ENCODE measurements around the gene JMJD1C. TPM values are rescaled to one million over a fixed set of nuclear protein-coding genes. Genes with fewer than 3 reads are reported as not detected.

Gene JMJD1C
- total RNA-seq, 2 experiments from 2014 or later, result 54.1 to 56.6 TPM

DNA sequence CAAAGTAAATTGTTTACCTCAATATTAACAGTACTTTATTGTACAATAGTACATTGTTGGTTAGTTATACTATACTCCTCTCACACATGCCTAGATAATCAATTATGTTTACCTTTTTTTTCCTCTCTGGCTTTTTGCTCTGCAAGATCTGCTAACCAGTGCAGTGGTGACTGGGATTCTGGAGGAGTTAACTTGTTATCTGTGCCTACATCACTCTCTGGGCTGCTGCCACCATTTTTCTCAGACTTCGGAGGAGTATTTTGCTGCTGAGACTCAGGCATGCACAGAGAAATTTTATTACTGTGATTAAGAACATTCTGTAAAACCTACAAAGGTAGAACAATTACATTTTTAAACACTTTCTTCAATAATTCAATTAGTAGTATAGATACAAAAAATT, 273.0 kb downstream of the JMJD1C start:
- Mint-ChIP-seq H3K4me1 (ENCODE audit: low read depth) (peaks cover 4% of the 10 kb centered on the region), H3K27me3 (ENCODE audit: low read depth) (no peaks in the 10 kb centered on the region), H3K4me3 (no peak overlapping the region), H3K36me3 (ENCODE audit: low read depth) (peaks cover 36% of the 10 kb centered on the region), H3K27ac (no peak overlapping the region), H3K9me3 (no peaks in the 10 kb centered on the region)
- DNase-seq, result no peak
- intact Hi-C loops (cut with micrococcal nuclease), result no loop called here
- CTCF ChIA-PET, result no interaction called here

DNA sequence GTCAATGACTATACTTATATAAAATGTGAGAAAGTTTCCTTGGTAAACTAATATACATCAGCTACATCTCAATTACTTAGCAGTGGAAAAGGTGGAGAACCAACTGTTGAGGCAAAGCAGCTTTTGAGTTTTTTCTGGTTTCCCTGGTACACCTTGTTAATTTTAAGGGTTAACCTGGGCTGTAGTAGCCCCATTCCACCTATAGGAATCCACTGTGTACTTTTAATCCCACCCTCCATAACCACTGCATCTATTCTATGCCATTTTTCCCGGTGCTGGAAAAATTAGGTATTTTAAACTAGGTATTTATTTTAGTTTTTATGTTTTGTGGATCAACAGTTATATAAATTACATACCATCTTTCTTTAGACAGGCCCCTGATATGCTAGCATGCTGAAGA, 290.2 kb downstream of the JMJD1C start:
- intact Hi-C loops (cut with micrococcal nuclease), result loop anchor here (2.0 kb wide), 1 partner anchor 29 kb away; no protein-coding TSS in a partner anchor
- no peaks in the 10 kb centered on the region for H3K9me3 Mint-ChIP-seq
- H3K27ac Mint-ChIP-seq, result no peak overlapping the region
- H3K4me3 Mint-ChIP-seq, result no peak overlapping the region
- peaks cover 46% of the 10 kb centered on the region for H3K4me1 Mint-ChIP-seq (ENCODE audit: low read depth)
- peaks cover 38% of the 10 kb centered on the region for H3K36me3 Mint-ChIP-seq (ENCODE audit: low read depth)
- no peaks in the 10 kb centered on the region for H3K27me3 Mint-ChIP-seq (ENCODE audit: low read depth)
- CTCF ChIA-PET, result no interaction called here
- DNase-seq, result no peak

DNA sequence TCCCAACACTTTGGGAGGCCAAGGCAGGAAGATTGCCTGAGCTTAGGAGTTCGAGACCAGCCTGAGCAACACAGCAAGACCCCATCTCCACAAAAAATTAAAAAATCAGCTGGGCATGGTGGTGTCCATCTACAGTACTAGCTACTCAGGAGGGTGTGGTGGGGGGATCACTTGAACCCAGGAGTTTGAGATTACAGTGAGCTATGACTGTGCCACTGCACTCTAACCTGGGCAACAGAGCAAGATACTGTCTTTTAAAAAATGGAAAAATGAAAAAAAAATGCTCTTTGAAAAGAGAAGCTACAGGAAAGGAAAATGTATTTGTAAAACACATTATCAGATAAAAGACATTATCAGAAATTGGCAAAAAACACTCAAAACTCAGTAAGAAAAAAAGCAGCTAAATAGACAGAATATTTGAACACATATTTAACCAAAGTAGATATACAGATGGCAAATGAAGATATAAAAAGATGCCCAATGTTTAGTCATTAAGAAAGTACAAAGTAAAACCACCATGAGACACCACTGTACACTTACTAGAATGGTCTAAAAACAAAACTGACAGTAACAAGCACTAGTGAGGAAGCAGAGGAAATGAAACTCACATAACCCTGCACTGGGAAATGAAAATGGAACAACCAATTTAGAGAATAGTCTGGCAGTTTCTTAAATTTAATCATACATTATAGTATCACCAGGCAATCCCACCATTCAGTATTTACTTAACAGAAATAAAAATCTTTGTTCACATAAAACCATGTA, 292.1 kb downstream of the JMJD1C start:
- Mint-ChIP-seq H3K9me3 (no peaks in the 10 kb centered on the region), H3K27me3 (ENCODE audit: low read depth) (no peaks in the 10 kb centered on the region), H3K4me1 (ENCODE audit: low read depth) (peaks cover 62% of the 10 kb centered on the region), H3K27ac (peak overlapping the region; percentile 71), H3K4me3 (no peak overlapping the region), H3K36me3 (ENCODE audit: low read depth) (peaks cover 51% of the 10 kb centered on the region)
- CTCF ChIA-PET, result interaction anchor here (0.6 to 1.0 kb wide), 3 partner anchors 96 to 455 kb away, joined by 3 to 4 read pairs (median 4); no protein-coding TSS in a partner anchor
- intact Hi-C loops (cut with micrococcal nuclease), result loop anchor here (1.0 to 5.0 kb wide), 7 partner anchors 31 to 534 kb away; partner anchors contain the start of gene NRBF2
- peak; percentile 18 for DNase-seq

DNA sequence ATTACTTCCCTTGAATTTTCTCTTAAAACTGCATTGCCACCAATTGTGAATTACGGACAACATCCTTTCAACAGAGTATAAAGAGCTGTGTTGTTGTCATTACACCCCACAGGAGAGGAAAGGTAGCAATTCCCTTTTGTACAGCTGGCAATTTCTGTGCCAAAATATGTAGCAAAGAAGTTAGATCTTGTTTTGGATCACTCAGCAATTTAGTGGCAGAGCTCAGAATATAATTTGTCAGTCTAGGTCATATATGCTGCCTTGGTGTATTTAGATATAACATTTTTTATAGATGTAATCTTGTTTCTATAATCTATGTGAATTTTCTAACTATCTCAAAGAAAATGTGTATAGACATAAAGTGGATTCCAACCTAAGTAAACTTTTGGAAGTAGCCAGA, 293.9 kb downstream of the JMJD1C start:
- H3K4me1 Mint-ChIP-seq (ENCODE audit: low read depth), result peaks cover 57% of the 10 kb centered on the region
- DNase-seq, result no peak
- no peak overlapping the region for H3K4me3 Mint-ChIP-seq
- H3K36me3 Mint-ChIP-seq (ENCODE audit: low read depth), result peaks cover 44% of the 10 kb centered on the region
- no peaks in the 10 kb centered on the region for H3K27me3 Mint-ChIP-seq (ENCODE audit: low read depth)
- H3K9me3 Mint-ChIP-seq, result no peaks in the 10 kb centered on the region
- CTCF ChIA-PET, result interaction anchor here (0.6 to 1.1 kb wide), 3 partner anchors 46 to 458 kb away, joined by 3 read pairs; no protein-coding TSS in a partner anchor
- H3K27ac Mint-ChIP-seq, result no peak overlapping the region
- intact Hi-C loops (cut with micrococcal nuclease), result loop anchor here (2.0 to 5.0 kb wide), 2 partner anchors 349 to 440 kb away; partner anchors contain the start of gene REEP3

DNA sequence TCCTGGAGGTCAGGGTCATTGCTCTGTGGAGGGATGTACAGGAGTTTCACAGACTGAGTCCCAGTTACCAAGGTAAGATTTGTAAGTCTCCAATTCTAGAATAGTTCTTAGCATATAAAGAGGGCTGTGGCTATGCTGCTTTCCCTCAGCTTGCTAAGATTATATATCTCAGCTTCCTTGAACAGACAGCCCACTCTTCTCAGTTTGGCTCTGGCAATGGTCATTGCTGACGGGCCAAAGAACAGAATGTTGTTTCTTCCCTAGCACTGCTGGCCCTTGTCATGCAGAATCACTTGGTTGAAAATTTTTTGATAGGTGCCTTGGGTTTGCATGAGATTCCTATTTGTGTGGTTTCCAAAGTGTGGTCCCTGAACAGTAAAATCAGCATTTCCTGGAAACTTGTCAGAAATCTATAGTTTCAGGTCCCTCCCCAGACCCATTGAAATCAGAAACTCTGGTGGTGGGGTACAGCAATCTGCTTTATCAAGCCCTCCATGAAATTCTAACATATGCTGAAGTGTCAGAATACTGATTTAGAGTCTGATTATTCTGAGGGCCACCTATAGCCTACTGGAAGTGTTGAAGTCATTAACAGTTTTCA, 294.4 kb downstream of the JMJD1C start:
- Mint-ChIP-seq H3K4me1 (ENCODE audit: low read depth) (peaks cover 57% of the 10 kb centered on the region), H3K27me3 (ENCODE audit: low read depth) (no peaks in the 10 kb centered on the region), H3K27ac (no peak overlapping the region), H3K9me3 (no peaks in the 10 kb centered on the region), H3K36me3 (ENCODE audit: low read depth) (peaks cover 43% of the 10 kb centered on the region), H3K4me3 (no peak overlapping the region)
- intact Hi-C loops (cut with micrococcal nuclease), result loop anchor here (2.0 to 5.0 kb wide), 2 partner anchors 349 to 441 kb away; partner anchors contain the start of gene REEP3
- CTCF ChIA-PET, result interaction anchor here (0.9 to 9.1 kb wide), 4 partner anchors 46 to 548 kb away, joined by 3 to 205 read pairs (median 3); no protein-coding TSS in a partner anchor
- no peak for DNase-seq

DNA sequence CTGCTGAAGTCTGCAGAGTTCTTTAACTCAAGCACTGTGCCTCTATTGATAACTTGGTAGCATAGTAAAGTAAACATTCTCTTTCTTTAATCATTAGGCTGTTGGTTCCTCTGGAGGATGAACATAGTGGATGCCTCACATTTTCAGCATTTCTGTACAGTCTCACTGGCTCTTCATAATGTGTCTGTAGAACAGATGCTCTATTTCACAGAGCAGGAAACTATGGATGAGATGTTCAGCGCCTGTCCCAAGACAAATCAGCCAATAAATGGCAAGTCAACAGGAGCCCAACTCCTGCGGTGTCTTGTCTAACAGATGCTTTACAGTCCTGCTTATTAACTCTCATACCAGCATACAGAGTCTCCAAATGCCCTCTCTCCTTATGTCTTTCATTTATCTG, 296.2 kb downstream of the JMJD1C start:
- H3K36me3 Mint-ChIP-seq (ENCODE audit: low read depth), result peaks cover 41% of the 10 kb centered on the region
- intact Hi-C loops (cut with micrococcal nuclease), result loop anchor here (2.0 to 5.0 kb wide), 3 partner anchors 351 to 648 kb away; partner anchors contain the start of gene REEP3
- H3K9me3 Mint-ChIP-seq, result no peaks in the 10 kb centered on the region
- CTCF ChIA-PET, result interaction anchor here (0.6 to 9.1 kb wide), 3 partner anchors 42 to 550 kb away, joined by 3 to 205 read pairs (median 77); no protein-coding TSS in a partner anchor
- peaks cover 54% of the 10 kb centered on the region for H3K4me1 Mint-ChIP-seq (ENCODE audit: low read depth)
- H3K27ac Mint-ChIP-seq, result peak overlapping the region; percentile 43
- DNase-seq, result no peak
- H3K27me3 Mint-ChIP-seq (ENCODE audit: low read depth), result no peaks in the 10 kb centered on the region
- H3K4me3 Mint-ChIP-seq, result no peak overlapping the region

DNA sequence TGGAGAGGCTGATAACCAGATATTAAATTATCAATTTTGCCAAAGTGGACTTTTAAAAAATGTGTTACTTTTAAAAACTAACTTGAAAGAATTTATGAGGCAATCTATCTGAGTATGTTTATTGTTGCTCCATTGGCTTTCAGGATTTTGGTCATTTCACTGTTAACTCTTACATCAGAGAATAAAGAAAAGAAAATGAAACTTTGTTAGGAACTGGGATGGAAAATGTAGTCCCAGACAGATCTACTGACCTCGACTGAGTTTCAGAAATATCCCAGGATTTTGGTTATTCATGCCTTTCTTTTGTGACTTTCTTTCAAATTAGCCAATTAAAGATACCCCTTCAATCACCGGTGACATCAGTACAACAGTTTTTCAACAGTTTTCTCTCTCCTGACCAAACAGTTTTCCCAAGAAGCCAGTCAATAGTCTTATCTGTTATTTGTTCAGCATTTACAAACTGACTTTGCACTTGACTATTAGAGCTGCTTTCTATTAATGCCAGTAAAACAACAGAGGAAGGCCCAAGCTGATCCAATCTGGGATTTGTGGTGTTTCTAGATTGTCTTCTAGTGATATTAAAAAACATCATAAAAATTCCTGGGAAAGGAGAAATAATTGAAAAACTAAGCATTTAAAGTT, 296.8 kb downstream of the JMJD1C start:
- H3K4me3 Mint-ChIP-seq, result no peak overlapping the region
- CTCF ChIA-PET, result interaction anchor here (0.5 to 9.1 kb wide), 3 partner anchors 460 to 907 kb away, joined by 3 to 205 read pairs (median 77); no protein-coding TSS in a partner anchor
- H3K4me1 Mint-ChIP-seq (ENCODE audit: low read depth), result peaks cover 47% of the 10 kb centered on the region
- H3K27me3 Mint-ChIP-seq (ENCODE audit: low read depth), result no peaks in the 10 kb centered on the region
- H3K27ac Mint-ChIP-seq, result peak overlapping the region; percentile 43
- DNase-seq, result no peak
- intact Hi-C loops (cut with micrococcal nuclease), result loop anchor here (5.0 kb wide), 1 partner anchor 648 kb away; no protein-coding TSS in a partner anchor
- no peaks in the 10 kb centered on the region for H3K9me3 Mint-ChIP-seq
- H3K36me3 Mint-ChIP-seq (ENCODE audit: low read depth), result peaks cover 34% of the 10 kb centered on the region

DNA sequence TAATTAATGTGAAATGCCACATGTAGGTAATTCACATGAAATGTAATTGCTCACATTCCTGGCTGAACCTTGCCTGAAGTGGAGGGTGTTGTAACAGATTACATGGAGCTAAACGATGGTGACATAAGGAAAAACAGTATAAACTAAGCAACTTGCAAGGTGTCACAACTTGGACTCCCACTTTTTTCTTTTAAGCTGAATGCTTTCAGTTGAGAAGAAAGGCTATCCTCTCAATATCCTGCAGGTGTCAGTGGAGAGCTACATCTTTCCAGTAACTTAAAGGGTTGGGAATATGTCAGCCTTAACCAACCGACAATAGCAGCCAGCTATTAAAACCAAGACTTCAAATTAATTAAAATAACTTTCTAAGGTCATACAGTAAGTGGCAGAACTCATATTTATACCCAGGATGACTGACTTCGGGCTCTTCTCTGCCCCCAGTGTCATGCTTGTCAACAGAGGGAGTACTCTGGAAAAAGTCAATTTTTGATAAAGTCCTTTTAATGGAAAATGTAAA, 299.0 kb downstream of the JMJD1C start:
- intact Hi-C loops (cut with micrococcal nuclease), result loop anchor here (1.0 to 5.0 kb wide), 3 partner anchors 463 to 651 kb away; no protein-coding TSS in a partner anchor
- Mint-ChIP-seq H3K4me3 (no peak overlapping the region), H3K36me3 (ENCODE audit: low read depth) (peaks cover 24% of the 10 kb centered on the region), H3K9me3 (no peaks in the 10 kb centered on the region), H3K27me3 (ENCODE audit: low read depth) (no peaks in the 10 kb centered on the region), H3K4me1 (ENCODE audit: low read depth) (peaks cover 30% of the 10 kb centered on the region), H3K27ac (no peak overlapping the region)
- CTCF ChIA-PET, result interaction anchor here (0.6 to 9.1 kb wide), 33 partner anchors 9 to 679 kb away, joined by 3 to 205 read pairs (median 4); partner anchors contain the start of genes JMJD1C and NRBF2
- DNase-seq, result peak; percentile 20

DNA sequence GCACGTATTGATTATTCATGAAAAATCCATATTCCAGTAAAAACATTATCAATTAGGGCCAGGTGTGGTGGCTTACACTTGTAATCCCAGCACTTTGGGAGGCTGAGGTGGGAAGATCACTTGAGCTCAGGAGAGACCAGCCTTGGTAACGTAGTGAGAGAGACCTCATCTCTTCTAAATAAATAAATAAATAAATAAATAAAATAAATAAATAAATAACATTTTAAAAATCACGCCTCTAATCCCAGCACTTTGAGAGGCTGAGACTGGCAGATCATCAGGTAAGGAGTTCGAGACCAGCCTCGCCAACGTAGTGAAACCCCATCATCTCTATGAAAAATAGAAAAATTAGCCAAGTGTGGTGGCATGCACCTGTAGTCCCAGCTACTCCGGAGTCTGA, 300.5 kb downstream of the JMJD1C start:
- intact Hi-C loops (cut with micrococcal nuclease), result loop anchor here (5.0 kb wide), 1 partner anchor 652 kb away; no protein-coding TSS in a partner anchor
- Mint-ChIP-seq H3K36me3 (ENCODE audit: low read depth) (peaks cover 15% of the 10 kb centered on the region), H3K4me3 (no peak overlapping the region), H3K4me1 (ENCODE audit: low read depth) (peaks cover 17% of the 10 kb centered on the region), H3K27me3 (ENCODE audit: low read depth) (no peaks in the 10 kb centered on the region), H3K27ac (no peak overlapping the region), H3K9me3 (no peaks in the 10 kb centered on the region)
- DNase-seq, result no peak
- CTCF ChIA-PET, result interaction anchor here (0.7 to 9.1 kb wide), 3 partner anchors 14 to 554 kb away, joined by 3 to 205 read pairs (median 4); no protein-coding TSS in a partner anchor

DNA sequence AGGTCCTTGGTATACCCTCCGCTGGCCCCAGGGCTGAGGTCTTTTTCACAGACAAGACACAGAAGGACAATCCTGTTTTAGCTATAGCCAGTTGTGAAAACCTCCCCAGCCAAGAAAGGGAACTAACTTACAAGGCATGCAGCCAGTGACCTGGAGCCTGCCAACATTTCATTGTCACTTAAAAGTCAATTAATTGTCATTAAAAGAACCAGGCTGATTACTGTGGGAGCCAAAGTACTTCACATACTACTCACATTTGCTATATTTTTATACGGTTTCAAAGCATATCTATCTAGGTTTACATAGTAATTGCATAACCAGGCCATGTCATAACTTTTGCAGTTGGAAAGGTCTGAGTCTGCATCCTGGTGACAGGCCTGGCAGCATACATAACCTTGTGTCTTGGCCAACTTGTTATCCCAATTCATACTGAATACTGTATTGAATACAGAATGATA, 301.6 kb downstream of the JMJD1C start:
- Mint-ChIP-seq H3K36me3 (ENCODE audit: low read depth) (peaks cover 8% of the 10 kb centered on the region), H3K4me3 (no peak overlapping the region), H3K9me3 (no peaks in the 10 kb centered on the region), H3K4me1 (ENCODE audit: low read depth) (peaks cover 8% of the 10 kb centered on the region), H3K27ac (no peak overlapping the region), H3K27me3 (ENCODE audit: low read depth) (no peaks in the 10 kb centered on the region)
- intact Hi-C loops (cut with micrococcal nuclease), result no loop called here
- no peak for DNase-seq
- CTCF ChIA-PET, result interaction anchor here (0.8 to 9.1 kb wide), 2 partner anchors 23 to 555 kb away, joined by 3 to 205 read pairs; no protein-coding TSS in a partner anchor

DNA sequence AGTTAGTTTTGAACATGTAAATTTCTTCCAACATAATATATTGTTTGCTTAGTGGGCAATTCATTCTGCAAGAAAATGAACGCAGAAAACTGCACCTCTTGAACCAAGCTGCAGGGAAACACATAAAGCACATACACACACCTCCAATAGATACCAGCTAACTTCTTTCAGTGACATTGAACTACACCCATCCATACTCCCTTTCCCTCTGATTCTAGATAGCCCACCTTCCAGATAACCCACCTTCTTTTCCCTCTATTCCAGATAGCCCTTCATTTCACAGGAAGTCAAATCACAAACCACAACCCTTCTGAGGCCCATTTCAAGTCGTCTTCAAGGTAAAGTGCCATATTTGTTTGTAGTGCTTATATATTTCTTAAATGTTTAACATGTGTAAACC, 304.2 kb downstream of the JMJD1C start:
- Mint-ChIP-seq H3K27me3 (ENCODE audit: low read depth) (no peaks in the 10 kb centered on the region), H3K4me1 (ENCODE audit: low read depth) (peaks cover 8% of the 10 kb centered on the region), H3K36me3 (ENCODE audit: low read depth) (no peaks in the 10 kb centered on the region), H3K4me3 (no peak overlapping the region), H3K9me3 (no peaks in the 10 kb centered on the region), H3K27ac (no peak overlapping the region)
- no peak for DNase-seq
- CTCF ChIA-PET, result interaction anchor here (0.9 to 1.7 kb wide), 3 partner anchors 15 to 567 kb away, joined by 3 to 9 read pairs (median 5); no protein-coding TSS in a partner anchor
- intact Hi-C loops (cut with micrococcal nuclease), result no loop called here
